ENCODE measurements around the gene CNDP1.

Gene CNDP1

DNA sequence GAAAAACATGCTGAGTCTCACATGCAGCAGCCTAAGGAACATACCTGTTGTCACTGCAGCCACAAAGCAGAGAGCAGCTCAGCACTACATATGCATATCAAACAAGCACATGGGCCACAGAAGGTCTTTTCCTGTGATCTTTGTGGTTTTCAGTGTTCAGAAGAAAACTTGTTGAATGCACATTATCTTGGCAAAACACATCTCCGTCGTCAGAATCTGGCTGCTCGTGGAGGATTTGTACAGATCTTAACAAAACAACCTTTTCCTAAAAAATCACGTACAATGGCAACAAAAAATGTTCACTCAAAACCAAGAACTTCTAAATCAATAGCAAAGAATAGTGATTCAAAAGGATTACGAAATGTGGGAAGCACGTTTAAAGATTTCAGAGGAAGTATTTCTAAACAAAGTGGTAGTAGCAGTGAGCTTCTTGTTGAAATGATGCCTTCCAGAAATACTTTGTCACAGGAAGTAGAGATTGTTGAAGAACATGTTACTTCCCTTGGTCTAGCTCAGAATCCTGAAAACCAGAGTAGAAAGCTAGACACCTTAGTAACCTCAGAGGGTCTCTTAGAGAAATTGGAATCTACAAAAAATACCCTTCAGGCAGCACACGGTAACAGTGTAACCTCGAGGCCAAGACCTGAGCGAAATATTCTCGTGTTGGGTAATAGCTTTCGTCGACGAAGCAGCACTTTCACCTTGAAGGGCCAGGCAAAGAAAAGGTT, 97.5 kb downstream of the CNDP1 start:
- no peak for DNase-seq

DNA sequence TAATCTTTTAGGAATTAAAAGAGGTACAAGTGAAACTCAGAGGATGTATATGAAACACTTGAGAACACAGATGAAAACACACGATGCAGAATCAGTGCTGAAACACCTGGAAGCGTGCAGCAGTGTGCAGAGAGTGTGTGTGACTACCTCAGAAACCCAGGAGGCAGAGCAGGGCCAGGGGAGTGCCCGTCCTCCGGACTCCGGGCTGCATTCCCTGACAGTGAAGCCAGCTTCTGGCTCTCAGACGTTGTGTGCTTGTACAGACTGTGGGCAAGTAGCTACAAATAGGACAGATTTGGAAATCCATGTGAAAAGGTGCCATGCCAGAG, 98.0 kb downstream of the CNDP1 start:
- DNase-seq = no peak

- no peak for DNase-seq
Measured at GRCh38 chr18:74632856-74633255, 98.6 kb downstream of the CNDP1 start.

GRCh38 chr18:74633652-74634352, 99.5 kb downstream of the CNDP1 start:
- DNase-seq = no peak

DNA sequence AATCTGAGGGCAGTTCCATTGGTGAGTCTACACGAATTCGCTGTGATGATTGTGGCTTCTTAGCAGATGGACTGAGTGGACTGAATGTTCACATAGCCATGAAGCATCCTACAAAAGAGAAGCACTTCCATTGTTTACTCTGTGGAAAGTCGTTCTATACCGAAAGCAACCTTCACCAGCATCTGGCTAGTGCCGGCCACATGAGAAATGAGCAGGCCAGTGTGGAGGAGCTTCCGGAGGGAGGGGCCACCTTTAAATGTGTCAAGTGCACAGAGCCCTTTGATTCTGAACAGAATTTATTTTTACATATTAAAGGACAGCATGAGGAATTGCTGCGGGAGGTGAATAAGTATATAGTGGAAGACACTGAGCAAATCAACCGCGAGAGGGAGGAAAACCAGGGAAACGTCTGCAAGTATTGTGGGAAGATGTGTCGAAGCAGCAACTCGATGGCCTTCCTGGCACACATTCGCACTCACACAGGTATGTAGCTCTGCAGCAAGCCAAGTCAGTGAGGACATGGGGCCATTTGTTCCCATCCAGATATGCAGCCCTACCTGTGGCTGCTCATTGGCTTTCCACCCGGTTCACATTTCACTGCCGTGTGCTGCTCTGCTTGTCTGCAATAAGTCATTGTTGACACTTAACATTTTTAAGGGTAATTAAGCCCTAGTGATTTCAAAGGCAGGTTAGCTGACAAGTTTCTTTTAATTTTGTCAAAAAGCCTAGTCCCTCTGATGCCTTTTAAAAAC, 101.1 kb downstream of the CNDP1 start:
- DNase-seq = no peak

Data from activated effector memory CD4-positive, alpha-beta T cell treated with anti-CD3 and anti-CD28 coated beads, Interleukin-2, amount 50 U/mL, for 16 hours (primary cell).